Stimulated activated naive B cell treated with anti-CD40 and anti-IgM and Interleukin-4, amounts not matched to agents 10 μg/mL and 1 μg/mL and 100 μg/mL, for 72 hours (primary cell): ENCODE results near the gene KCNAB1.
A peak's percentile ranks its signal among the peaks of the same experiment; 100 is the strongest.
"Not testable (repeated sequence)": the region's sequence is repeated elsewhere in the genome, so short reads cannot be mapped to it uniquely, and the experiment has no call there.

Experiments
- ATAC-seq, 2 donors: fragments of 150-1000 bp; cut with Tn5 transposase; replicated peaks; 2 replicates each; pipeline ENCODE4 v1.10.0; 2021; ENCODE audit warnings: moderate library complexity in 1 of 2
- DNase-seq: peaks from one replicate; pipeline ENCODE4 v3.0.0; 2021
- H3K27ac Mint-ChIP-seq: one replicate; pipeline ENCODE4 v1.8.0; 2022; ENCODE audit warnings: mild to moderate bottlenecking, mixed read lengths
- H3K27me3 Mint-ChIP-seq, 2 donors: one replicate each; pipeline ENCODE4 v1.8.0; 2022; ENCODE audit warnings: mixed read lengths in 2 of 2
- H3K36me3 Mint-ChIP-seq, 2 donors: one replicate each; pipeline ENCODE4 v1.8.0; 2022; ENCODE audit warnings: mixed read lengths in 2 of 2, mild to moderate bottlenecking in 1 of 2
- H3K4me1 Mint-ChIP-seq, 2 donors: one replicate each; pipeline ENCODE4 v1.8.0; 2022; ENCODE audit warnings: mixed read lengths in 2 of 2, mild to moderate bottlenecking in 1 of 2
- H3K4me3 Mint-ChIP-seq, 2 donors: one replicate each; pipeline ENCODE4 v1.8.0; 2022; ENCODE audit warnings: mild to moderate bottlenecking in 2 of 2, mixed read lengths in 2 of 2, moderate library complexity in 1 of 2
- H3K9me3 Mint-ChIP-seq, 2 donors: one replicate each; pipeline ENCODE4 v1.8.0; 2022; ENCODE audit warnings: mixed read lengths in 2 of 2, mild to moderate bottlenecking in 1 of 2

Gene KCNAB1

DNA sequence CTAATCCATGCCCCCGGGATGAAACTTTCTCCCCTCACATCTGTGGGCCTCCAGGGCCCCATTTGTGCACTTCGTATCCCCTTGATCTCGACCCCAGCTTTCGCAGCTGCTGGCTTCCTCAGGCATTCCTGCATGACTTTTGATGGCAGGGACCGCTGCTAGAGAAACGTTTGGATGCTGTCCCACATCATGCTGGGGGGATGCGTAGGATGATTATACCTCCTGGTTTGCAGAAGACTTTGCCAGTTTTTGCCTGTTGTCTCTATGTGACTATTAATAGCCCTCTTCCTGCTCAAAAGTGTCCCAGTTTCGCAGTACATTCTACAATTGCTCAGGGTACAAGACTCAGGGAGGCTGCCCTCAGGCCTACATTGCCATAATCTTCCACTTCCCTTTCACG lies 10.4 kb upstream of the KCNAB1 start:
- ATAC-seq (no peak), DNase-seq (no peak)
- Mint-ChIP-seq H3K36me3 (no peaks in the 10 kb centered on the region), H3K27ac (no peak overlapping the region), H3K4me3 (no peak overlapping the region), H3K4me1 (no peaks in the 10 kb centered on the region), H3K27me3 (peaks cover 10 to 38% of the 10 kb centered on the region in 2 donors), H3K9me3 (no peaks in the 10 kb centered on the region)

DNA sequence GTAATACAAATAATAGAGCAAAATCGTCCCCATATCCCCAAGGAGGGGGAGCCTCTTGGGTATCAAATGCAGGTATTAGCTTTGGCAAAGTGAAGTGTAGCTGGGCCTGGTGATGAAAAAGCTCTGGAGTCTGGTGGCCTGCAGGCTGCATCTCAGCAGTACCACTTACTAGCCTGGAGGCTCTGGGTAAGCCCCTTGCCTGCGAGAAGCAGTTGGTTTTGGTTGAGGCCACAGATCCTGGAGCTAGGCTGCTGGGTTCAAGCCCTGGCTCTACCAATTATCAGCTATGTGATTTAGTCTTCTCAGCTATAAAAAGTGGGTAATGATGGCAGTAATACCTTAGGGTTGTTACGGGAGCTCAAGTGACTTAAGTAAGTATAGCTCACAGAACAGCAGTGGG lies 6.1 kb downstream of the KCNAB1 start:
- Mint-ChIP-seq H3K4me3 (no peak overlapping the region), H3K27me3 (peaks cover 5 to 24% of the 10 kb centered on the region in 2 donors), H3K4me1 (no peaks in the 10 kb centered on the region), H3K27ac (no peak overlapping the region), H3K36me3 (no peaks in the 10 kb centered on the region), H3K9me3 (no peaks in the 10 kb centered on the region)
- DNase-seq = no peak
- no peak for ATAC-seq

DNA sequence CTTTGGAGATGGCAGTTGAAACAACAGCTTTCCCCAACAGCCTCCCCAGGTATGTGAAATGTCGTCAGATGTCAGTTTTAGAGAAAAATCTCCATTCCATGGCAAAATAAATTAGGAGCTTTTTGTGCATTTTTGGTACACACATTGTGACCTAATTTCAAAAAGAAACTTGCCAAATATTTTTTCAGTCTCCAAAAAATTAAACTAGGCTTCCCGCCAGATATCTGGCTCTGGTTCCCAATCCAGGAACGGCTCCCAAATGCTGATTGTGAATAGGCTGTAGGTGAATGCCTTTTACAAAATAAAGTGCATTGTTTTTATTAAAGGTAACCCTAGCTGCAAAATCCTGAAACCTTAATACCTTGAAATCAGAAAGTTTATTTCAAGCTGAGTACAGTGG lies 10.9 kb downstream of the KCNAB1 start:
- no peak for DNase-seq
- no peak overlapping the region for H3K4me3 Mint-ChIP-seq
- H3K27me3 Mint-ChIP-seq = peaks cover 15 to 33% of the 10 kb centered on the region in 2 donors
- no peaks in the 10 kb centered on the region for H3K4me1 Mint-ChIP-seq
- no peaks in the 10 kb centered on the region for H3K9me3 Mint-ChIP-seq
- no peak overlapping the region for H3K27ac Mint-ChIP-seq
- no peak for ATAC-seq
- H3K36me3 Mint-ChIP-seq = no peaks in the 10 kb centered on the region

DNA sequence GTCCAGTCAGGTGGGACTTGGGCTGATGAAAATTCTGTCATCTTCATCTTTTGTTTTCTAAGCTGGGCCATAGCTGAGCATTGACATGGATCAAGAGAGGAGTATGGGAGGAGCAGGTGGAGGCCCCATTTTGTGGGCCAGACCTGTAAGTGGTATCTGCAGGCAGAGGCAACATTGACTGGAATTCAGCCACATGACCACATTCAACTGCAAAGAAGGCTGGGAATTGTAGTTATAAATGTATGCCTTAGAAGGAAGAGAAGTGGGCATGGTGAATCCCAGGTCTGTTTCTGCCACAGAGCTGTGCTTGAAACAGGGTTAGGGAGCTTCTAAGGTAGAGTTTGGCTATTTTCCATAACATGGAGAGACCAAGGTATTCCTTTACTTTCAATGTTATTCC lies 11.4 kb downstream of the KCNAB1 start:
- Mint-ChIP-seq H3K4me1 (no peaks in the 10 kb centered on the region), H3K27me3 (peaks cover 18 to 31% of the 10 kb centered on the region in 2 donors), H3K27ac (no peak overlapping the region), H3K4me3 (no peak overlapping the region), H3K36me3 (no peaks in the 10 kb centered on the region), H3K9me3 (no peaks in the 10 kb centered on the region)
- ATAC-seq (no peak), DNase-seq (no peak)

DNA sequence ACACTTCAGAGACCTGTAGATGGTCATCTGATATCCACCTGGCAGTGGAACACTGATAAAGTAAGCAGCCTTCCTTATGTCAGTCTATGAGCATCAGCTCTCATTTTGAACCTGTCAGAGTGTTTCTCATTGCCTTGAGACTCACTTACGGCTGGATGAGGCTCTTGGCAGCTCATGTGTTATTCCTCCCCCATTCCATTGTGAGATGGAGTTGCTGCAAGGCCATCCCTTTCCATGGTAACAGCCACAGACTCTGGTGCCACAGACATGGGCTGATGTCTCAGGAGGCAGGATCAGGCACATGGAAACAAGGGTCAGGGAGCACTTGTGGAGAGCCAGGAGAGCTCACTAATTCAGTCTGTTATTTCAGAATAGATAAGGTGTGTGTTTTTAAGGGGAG lies 11.9 kb downstream of the KCNAB1 start:
- DNase-seq (no peak), ATAC-seq (no peak)
- Mint-ChIP-seq H3K27ac (no peak overlapping the region), H3K4me3 (no peak overlapping the region), H3K27me3 (peaks cover 18 to 25% of the 10 kb centered on the region in 2 donors), H3K4me1 (no peaks in the 10 kb centered on the region), H3K36me3 (no peaks in the 10 kb centered on the region), H3K9me3 (no peaks in the 10 kb centered on the region)

DNA sequence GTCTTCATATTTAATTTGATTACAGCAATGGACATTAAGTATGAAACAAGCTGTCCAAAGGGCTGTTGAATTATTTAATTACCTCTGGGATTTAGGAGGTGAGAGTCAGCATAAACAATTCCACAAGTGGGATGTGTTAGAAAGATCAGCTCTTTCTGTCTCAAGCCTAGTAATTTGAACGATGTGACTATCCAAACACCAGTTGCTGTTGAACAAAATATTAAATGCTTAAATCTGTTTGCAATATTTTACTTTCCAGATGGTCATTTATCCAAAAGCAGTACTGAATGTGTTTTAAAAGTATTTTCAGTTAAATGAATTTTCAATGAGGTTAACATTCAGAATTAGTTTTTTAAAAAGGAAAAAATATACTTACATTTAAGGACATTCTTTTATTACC lies 12.7 kb downstream of the KCNAB1 start:
- ATAC-seq = no peak
- no peaks in the 10 kb centered on the region for H3K36me3 Mint-ChIP-seq
- no peak for DNase-seq
- peaks cover 18 to 22% of the 10 kb centered on the region in 2 donors for H3K27me3 Mint-ChIP-seq
- no peak overlapping the region for H3K27ac Mint-ChIP-seq
- H3K4me3 Mint-ChIP-seq = no peak overlapping the region
- H3K9me3 Mint-ChIP-seq = no peaks in the 10 kb centered on the region
- no peaks in the 10 kb centered on the region for H3K4me1 Mint-ChIP-seq

DNA sequence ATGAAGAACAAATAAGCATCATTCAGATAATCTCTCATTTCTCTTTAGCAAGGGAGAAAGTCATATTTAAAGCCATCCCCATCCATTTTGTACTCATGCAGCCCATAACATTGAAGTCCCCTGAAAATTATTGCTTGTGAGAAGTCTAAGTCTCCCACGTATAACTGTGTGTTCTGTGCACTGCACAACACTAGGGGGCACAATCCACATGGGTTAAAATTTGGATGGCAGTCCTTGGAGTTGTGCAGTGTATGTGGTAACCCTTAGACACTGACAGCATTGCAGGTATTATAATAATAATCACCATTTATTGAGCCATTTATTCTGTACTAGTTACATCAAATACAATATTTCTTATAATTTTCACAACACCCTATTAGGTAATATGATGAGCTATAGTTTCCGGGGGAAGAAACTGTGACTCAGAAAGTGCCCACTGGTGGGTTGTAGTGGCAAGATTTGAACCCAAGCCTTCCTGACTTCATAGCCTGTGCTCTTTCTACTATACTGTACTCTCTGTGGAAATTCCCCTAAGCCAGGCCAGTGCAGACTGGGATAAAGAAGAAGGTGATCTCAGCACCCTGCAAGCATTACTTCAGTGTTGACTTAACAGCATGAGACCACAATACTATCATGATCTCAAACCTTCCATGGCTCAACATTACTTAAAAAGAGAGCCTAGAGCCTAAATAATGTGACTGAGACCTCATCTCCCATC lies 15.7 kb downstream of the KCNAB1 start:
- DNase-seq (no peak), ATAC-seq (no peak)
- H3K27me3 Mint-ChIP-seq = peaks cover 21% of the 10 kb centered on the region in 2 donors
- H3K27ac Mint-ChIP-seq = no peak overlapping the region
- H3K9me3 Mint-ChIP-seq = no peaks in the 10 kb centered on the region
- no peak overlapping the region for H3K4me3 Mint-ChIP-seq
- no peaks in the 10 kb centered on the region for H3K36me3 Mint-ChIP-seq
- no peaks in the 10 kb centered on the region for H3K4me1 Mint-ChIP-seq

DNA sequence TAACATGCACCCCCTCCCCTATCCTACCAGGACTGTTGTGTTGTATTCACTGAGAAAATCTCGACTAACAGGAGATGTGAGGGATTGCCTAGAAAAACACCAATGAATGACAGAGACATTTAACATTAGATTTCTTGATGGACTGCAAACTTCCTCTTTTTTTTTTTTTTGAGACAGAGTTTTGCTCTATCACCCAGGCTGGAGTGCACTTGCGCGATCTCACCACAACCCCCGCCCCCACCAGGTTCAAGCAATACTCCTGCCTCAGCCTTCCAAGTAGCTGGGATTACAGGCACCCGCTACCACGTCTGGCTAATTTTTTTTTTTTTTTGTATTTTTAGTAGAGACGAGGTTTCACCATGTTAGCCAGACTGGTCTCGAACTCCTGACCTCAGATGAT lies 17.0 kb downstream of the KCNAB1 start:
- H3K36me3 Mint-ChIP-seq, DNase-seq, H3K9me3 Mint-ChIP-seq, H3K4me1 Mint-ChIP-seq, H3K27ac Mint-ChIP-seq, H3K4me3 Mint-ChIP-seq: not testable (repeated sequence)
- H3K27me3 Mint-ChIP-seq = peaks cover 12 to 13% of the 10 kb centered on the region in 2 donors
- peak; percentile 63 to 71 for ATAC-seq

DNA sequence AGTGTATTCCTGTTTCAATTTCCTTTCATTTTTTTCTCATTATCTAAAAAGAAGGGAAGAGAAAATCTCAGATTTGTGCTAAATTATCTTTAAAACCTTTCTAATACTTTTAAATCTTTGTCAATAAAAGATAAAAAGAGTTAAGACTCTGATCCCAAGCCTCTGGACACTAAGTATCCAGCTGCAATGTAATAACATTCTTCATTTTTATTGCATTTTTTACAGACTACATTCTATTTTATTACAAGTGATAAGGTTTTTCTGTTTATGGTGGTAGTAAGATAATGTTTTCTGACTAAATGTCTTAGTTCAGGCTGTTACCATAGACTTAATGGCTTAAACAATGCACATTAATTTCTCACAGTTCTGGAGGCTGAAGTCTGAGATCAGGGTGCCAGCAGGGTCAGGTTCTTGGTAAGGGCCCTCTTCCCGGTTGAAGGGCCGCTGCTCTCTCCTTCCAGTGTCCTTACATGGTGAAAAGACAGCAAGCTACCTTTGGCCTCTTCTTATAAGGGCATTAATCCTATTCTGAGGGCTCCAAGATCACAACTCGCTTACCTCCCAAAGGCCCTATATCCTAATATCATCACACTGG lies 19.7 kb downstream of the KCNAB1 start:
- ATAC-seq (no peak), DNase-seq (no peak)
- peaks cover 15% of the 10 kb centered on the region in 2 donors for H3K27me3 Mint-ChIP-seq
- no peaks in the 10 kb centered on the region for H3K4me1 Mint-ChIP-seq
- H3K9me3 Mint-ChIP-seq = no peaks in the 10 kb centered on the region
- H3K27ac Mint-ChIP-seq = no peak overlapping the region
- H3K36me3 Mint-ChIP-seq = no peaks in the 10 kb centered on the region
- no peak overlapping the region for H3K4me3 Mint-ChIP-seq

DNA sequence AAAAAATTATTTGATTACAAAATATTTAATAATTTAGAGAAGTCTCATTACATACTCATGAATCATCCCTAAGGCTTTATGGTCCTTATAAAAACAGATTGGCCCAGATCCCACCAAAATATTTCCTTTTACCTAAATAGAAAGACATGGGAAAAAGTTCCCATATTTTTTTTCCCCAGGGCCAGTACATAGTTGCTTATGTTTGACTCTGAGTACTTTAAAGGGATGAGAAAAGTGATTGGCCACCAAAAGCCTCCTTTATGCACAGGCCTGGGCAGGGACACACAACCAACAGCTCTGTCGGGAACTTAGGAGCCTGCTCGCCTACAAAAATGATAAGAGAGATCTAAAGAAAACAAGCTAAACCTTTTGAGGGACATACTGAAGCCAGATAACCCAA lies 22.3 kb downstream of the KCNAB1 start:
- H3K9me3 Mint-ChIP-seq = no peaks in the 10 kb centered on the region

DNA sequence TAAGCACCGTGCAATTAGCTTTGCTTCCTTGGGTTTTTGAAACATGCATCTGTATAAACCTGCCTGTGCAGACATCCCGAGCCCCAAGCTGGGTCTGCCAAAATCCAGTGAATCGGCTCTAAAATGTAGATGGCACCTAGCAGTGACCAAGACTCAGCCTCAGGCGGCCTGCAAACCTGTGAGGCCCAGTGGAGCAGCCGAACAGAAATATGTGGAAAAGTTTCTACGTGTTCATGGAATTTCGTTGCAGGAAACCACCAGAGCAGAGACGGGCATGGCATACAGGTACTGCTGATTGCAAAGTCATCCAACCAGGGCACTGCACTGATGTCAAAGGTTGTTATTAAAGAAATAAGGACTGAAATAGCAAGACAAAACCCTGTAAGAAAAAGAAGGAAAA lies 22.8 kb downstream of the KCNAB1 start:
- H3K4me1 Mint-ChIP-seq = no peaks in the 10 kb centered on the region
- H3K27ac Mint-ChIP-seq = no peak overlapping the region
- no peaks in the 10 kb centered on the region for H3K36me3 Mint-ChIP-seq
- peaks cover 13 to 16% of the 10 kb centered on the region in 2 donors for H3K27me3 Mint-ChIP-seq
- DNase-seq (no peak), ATAC-seq (no peak)
- H3K4me3 Mint-ChIP-seq = no peak overlapping the region
- H3K9me3 Mint-ChIP-seq = no peaks in the 10 kb centered on the region

More for the DNA sequence above, 22.3 kb downstream of the KCNAB1 start:
- no peak for DNase-seq
- H3K4me1 Mint-ChIP-seq = no peaks in the 10 kb centered on the region
- no peak overlapping the region for H3K4me3 Mint-ChIP-seq
- H3K27ac Mint-ChIP-seq = no peak overlapping the region
- ATAC-seq = no peak
- H3K36me3 Mint-ChIP-seq = no peaks in the 10 kb centered on the region
- peaks cover 16 to 17% of the 10 kb centered on the region in 2 donors for H3K27me3 Mint-ChIP-seq

DNA sequence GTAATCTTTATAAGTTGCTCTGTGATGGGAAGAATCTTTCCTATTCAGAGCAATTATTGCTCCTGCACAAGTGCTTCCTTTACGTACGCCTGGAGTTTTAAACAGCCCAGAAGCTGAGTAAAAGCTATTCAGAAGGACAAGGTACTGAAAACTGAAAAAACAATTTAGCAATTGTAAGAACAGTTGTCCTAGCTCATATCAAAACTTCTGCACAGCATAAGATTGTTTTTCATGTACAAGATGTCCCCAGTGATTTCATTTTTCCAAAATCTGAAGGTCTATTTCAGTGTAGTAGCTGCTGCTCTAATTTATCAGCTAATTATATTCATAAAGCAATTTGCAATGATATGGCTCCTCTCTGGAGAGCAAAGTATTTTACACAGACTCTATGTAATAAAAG lies 23.7 kb downstream of the KCNAB1 start:
- no peak overlapping the region for H3K4me3 Mint-ChIP-seq
- peaks cover 1 to 3% of the 10 kb centered on the region in 2 donors for H3K4me1 Mint-ChIP-seq
- no peak overlapping the region for H3K27ac Mint-ChIP-seq
- H3K27me3 Mint-ChIP-seq = peaks cover 13 to 16% of the 10 kb centered on the region in 2 donors
- H3K36me3 Mint-ChIP-seq = no peaks in the 10 kb centered on the region
- ATAC-seq = no peak
- no peaks in the 10 kb centered on the region for H3K9me3 Mint-ChIP-seq
- DNase-seq = no peak

DNA sequence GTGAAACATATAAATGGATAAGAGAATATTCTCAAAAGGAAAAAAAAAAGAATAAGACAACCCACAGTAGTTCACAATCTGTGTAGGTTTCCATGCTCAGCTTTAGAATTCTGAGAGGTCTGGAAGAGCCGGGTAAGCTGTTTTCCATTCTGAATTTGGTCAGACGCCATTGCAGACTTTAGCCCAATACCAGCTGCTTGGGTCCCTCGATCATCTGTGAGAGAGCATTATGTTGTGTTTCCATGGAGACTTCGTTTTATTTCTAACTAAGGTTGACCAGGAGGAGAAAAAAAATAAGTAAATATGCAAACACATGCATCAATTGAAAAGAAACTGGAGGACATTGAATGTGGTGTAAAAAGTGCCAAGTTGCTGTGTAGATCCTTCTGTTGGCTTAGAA lies 25.5 kb downstream of the KCNAB1 start:
- Mint-ChIP-seq H3K27me3 (peaks cover 9 to 10% of the 10 kb centered on the region in 2 donors), H3K27ac (no peak overlapping the region), H3K4me1 (peaks cover 3 to 7% of the 10 kb centered on the region in 2 donors), H3K36me3 (no peaks in the 10 kb centered on the region), H3K4me3 (no peak overlapping the region), H3K9me3 (no peaks in the 10 kb centered on the region)
- DNase-seq = no peak
- ATAC-seq = no peak

DNA sequence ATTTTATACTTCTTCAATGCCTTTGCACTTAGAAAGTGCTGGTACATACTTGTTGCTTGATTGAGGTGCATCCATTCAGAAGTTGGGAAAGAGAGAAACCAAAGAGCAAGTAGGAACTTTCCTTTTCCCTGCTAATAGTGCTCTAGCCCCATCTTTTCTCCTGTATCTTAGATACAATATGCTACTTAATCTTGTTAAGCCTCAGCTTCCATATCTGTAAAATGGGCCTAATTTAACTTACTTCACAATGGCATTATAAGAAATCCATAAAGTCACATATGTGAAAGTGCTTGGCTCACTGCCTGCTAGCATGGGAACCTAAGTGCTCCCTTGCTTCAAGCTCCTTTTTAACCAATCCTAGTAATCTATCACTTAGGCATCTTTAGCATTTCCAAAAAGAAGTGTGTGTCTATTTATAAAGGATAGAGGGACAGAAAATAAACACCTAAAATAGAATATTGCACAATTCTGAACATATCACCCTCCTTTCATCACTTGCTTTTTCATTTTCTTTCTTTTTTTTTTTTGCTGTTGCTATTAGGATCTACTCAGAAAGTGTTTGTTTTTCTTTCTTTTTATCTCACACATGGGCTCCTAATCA lies 28.1 kb downstream of the KCNAB1 start:
- ATAC-seq (no peak), DNase-seq (no peak)
- H3K4me1 Mint-ChIP-seq = peaks cover 3 to 7% of the 10 kb centered on the region in 2 donors
- peaks cover 5 to 10% of the 10 kb centered on the region in 2 donors for H3K27me3 Mint-ChIP-seq
- H3K9me3 Mint-ChIP-seq = no peaks in the 10 kb centered on the region
- H3K36me3 Mint-ChIP-seq = no peaks in the 10 kb centered on the region
- no peak overlapping the region for H3K4me3 Mint-ChIP-seq
- no peak overlapping the region for H3K27ac Mint-ChIP-seq

DNA sequence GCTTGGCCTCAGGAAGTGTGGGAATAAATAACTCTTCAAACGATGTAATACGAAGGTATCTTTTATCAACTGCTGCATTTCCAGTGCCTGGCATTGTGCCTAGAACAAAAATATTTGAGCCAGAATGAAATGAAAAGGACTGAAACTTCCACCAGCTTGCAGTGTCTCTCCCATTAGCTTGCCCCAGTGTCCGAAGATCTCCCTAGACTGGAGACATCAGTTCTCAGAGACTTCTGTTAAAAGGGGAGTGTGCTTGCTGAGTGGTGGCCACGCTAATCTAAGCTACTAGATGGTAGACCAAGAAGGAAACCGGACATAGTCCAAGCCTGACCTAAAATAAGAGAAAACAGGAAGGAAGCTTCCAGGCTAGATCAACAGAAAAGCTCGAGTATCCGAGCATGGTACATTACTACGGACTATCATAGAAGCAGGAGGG lies 28.6 kb downstream of the KCNAB1 start:
- no peaks in the 10 kb centered on the region for H3K9me3 Mint-ChIP-seq
- H3K4me3 Mint-ChIP-seq = no peak overlapping the region
- H3K36me3 Mint-ChIP-seq = no peaks in the 10 kb centered on the region
- peaks cover 5 to 10% of the 10 kb centered on the region in 2 donors for H3K27me3 Mint-ChIP-seq
- no peak overlapping the region for H3K27ac Mint-ChIP-seq
- ATAC-seq (peak; percentile 29 to 43), DNase-seq (no peak)
- peaks cover 3 to 7% of the 10 kb centered on the region in 2 donors for H3K4me1 Mint-ChIP-seq
